ENCODE results near the gene C6orf132.
A peak's percentile ranks its signal among the peaks of the same experiment; 100 is the strongest.
"Not testable (repeated sequence)": the region's sequence is repeated elsewhere in the genome, so short reads cannot be mapped to it uniquely, and the experiment has no call there.

Gene C6orf132

GRCh38 chr6:42142118-42142835 lies at the start of gene C6orf132:
C6orf132 (minus strand) TSS chr6:42142620; CDS start chr6:42142444, 176 bp downstream.
- H3K4me3 ChIP-seq (ENCODE audit: low read depth, low read length): peak within 1 kb of the TSS; percentile 91

- H3K4me3 ChIP-seq (ENCODE audit: low read depth, low read length): no peak overlapping the region
These were observed 48.2 kb upstream of the C6orf132 start for GRCh38 chr6:42190554-42191183.

- H3K4me3 ChIP-seq (ENCODE audit: low read depth, low read length): no peak overlapping the region
These were observed 46.0 kb upstream of the C6orf132 start for GRCh38 chr6:42188406-42188805.

- H3K4me3 ChIP-seq (ENCODE audit: low read depth, low read length): no peak overlapping the region
These were observed 43.2 kb upstream of the C6orf132 start for GRCh38 chr6:42185597-42185996.

GRCh38 chr6:42184475-42184874 lies 42.1 kb upstream of the C6orf132 start:
- H3K4me3 ChIP-seq (ENCODE audit: low read depth, low read length): no peak overlapping the region

GRCh38 chr6:42182101-42182500 lies 39.7 kb upstream of the C6orf132 start:
- no peak overlapping the region for H3K4me3 ChIP-seq (ENCODE audit: low read depth, low read length)

GRCh38 chr6:42179945-42180313 lies 37.5 kb upstream of the C6orf132 start:
- H3K4me3 ChIP-seq (ENCODE audit: low read depth, low read length): no peak overlapping the region

- H3K4me3 ChIP-seq (ENCODE audit: low read depth, low read length): no peak overlapping the region
These were observed 37.0 kb upstream of the C6orf132 start for GRCh38 chr6:42179261-42179944.

GRCh38 chr6:42177514-42178364 lies 35.3 kb upstream of the C6orf132 start:
- H3K4me3 ChIP-seq (ENCODE audit: low read depth, low read length): peak overlapping the region; percentile 51

- no peak overlapping the region for H3K4me3 ChIP-seq (ENCODE audit: low read depth, low read length)
These were observed 34.6 kb upstream of the C6orf132 start for GRCh38 chr6:42176981-42177380.

- H3K4me3 ChIP-seq (ENCODE audit: low read depth, low read length): no peak overlapping the region
These were observed 33.4 kb upstream of the C6orf132 start for GRCh38 chr6:42175860-42176259.

GRCh38 chr6:42173101-42173500 lies 30.7 kb upstream of the C6orf132 start, which contains the start of gene GUCA1A:
GUCA1A (plus strand) TSS chr6:42173364; CDS start chr6:42173614, 250 bp downstream.
- H3K4me3 ChIP-seq (ENCODE audit: low read depth, low read length): no peak within 1 kb of the TSS

- no peak overlapping the region for H3K4me3 ChIP-seq (ENCODE audit: low read depth, low read length)
These were observed 29.6 kb upstream of the C6orf132 start for GRCh38 chr6:42171813-42172581.

- not testable (repeated sequence) for H3K4me3 ChIP-seq (ENCODE audit: low read depth, low read length)
These were observed 27.4 kb upstream of the C6orf132 start for GRCh38 chr6:42169780-42170179.

GRCh38 chr6:42168650-42169049 lies 26.2 kb upstream of the C6orf132 start:
- H3K4me3 ChIP-seq (ENCODE audit: low read depth, low read length): no peak overlapping the region

- H3K4me3 ChIP-seq (ENCODE audit: low read depth, low read length): no peak overlapping the region
These were observed 24.2 kb upstream of the C6orf132 start for GRCh38 chr6:42166444-42167141.

GRCh38 chr6:42165016-42165415 lies 22.6 kb upstream of the C6orf132 start:
- H3K4me3 ChIP-seq (ENCODE audit: low read depth, low read length): no peak overlapping the region

- no peak overlapping the region for H3K4me3 ChIP-seq (ENCODE audit: low read depth, low read length)
These were observed 21.6 kb upstream of the C6orf132 start for GRCh38 chr6:42163981-42164380.

- no peak overlapping the region for H3K4me3 ChIP-seq (ENCODE audit: low read depth, low read length)
These were observed 20.4 kb upstream of the C6orf132 start for GRCh38 chr6:42162812-42163211.

- H3K4me3 ChIP-seq (ENCODE audit: low read depth, low read length): no peak overlapping the region
These were observed 20.0 kb upstream of the C6orf132 start for GRCh38 chr6:42162384-42162783.

Data from iPS-11a (cell line).